Activated naive CD4-positive, alpha-beta T cell treated with Interleukin-2 at 50 U/mL for 16 hours (primary cell): ENCODE results near the gene ADGRB3.

Experiments
- DNase-seq: peaks from one replicate; pipeline ENCODE4 v3.0.0-alpha.2; 2020

The ADGRB3 gene

GRCh38 chr6:68709882-68710281, 74.8 kb downstream of the ADGRB3 start:
- DNase-seq: no peak

GRCh38 chr6:68710496-68710895, 75.4 kb downstream of the ADGRB3 start:
- DNase-seq: no peak

- DNase-seq: no peak
These were observed 75.8 kb downstream of the ADGRB3 start for GRCh38 chr6:68710916-68711315.

GRCh38 chr6:68711386-68712000, 76.4 kb downstream of the ADGRB3 start:
- no peak for DNase-seq

- DNase-seq: no peak
These were observed 81.5 kb downstream of the ADGRB3 start for GRCh38 chr6:68716620-68717019.

GRCh38 chr6:68718385-68719073, 83.4 kb downstream of the ADGRB3 start:
- no peak for DNase-seq

GRCh38 chr6:68719761-68720160, 84.7 kb downstream of the ADGRB3 start:
- DNase-seq: no peak

- no peak for DNase-seq
These were observed 87.9 kb downstream of the ADGRB3 start for GRCh38 chr6:68722891-68723527.

GRCh38 chr6:68724060-68724459, 89.0 kb downstream of the ADGRB3 start:
- DNase-seq: no peak

- no peak for DNase-seq
These were observed 91.3 kb downstream of the ADGRB3 start for GRCh38 chr6:68726337-68726736.

- DNase-seq: no peak
These were observed 91.9 kb downstream of the ADGRB3 start for GRCh38 chr6:68726992-68727391.

GRCh38 chr6:68727699-68728098, 92.6 kb downstream of the ADGRB3 start:
- DNase-seq: no peak

- DNase-seq: no peak
These were observed 93.3 kb downstream of the ADGRB3 start for GRCh38 chr6:68728159-68728979.

- DNase-seq: no peak
These were observed 94.4 kb downstream of the ADGRB3 start for GRCh38 chr6:68729377-68729903.

- DNase-seq: no peak
These were observed 95.4 kb downstream of the ADGRB3 start for GRCh38 chr6:68730291-68731054.

GRCh38 chr6:68732423-68732822, 97.3 kb downstream of the ADGRB3 start:
- no peak for DNase-seq

GRCh38 chr6:68735866-68736265, 100.8 kb downstream of the ADGRB3 start:
- no peak for DNase-seq

- DNase-seq: no peak
These were observed 102.0 kb downstream of the ADGRB3 start for GRCh38 chr6:68737061-68737460.

GRCh38 chr6:68738039-68738438, 103.0 kb downstream of the ADGRB3 start:
- DNase-seq: no peak

GRCh38 chr6:68740828-68741500, 105.9 kb downstream of the ADGRB3 start:
- no peak for DNase-seq

- DNase-seq: no peak
These were observed 106.7 kb downstream of the ADGRB3 start for GRCh38 chr6:68741501-68742386.
